Stimulated activated CD8-positive, alpha-beta memory T cell treated with anti-CD3 and anti-CD28 coated beads, Interleukin-7, amount 100 ng/mL, for 24 hours (primary cell): ENCODE results near the gene MFSD6.

Source experiments
- DNase-seq: peaks from one replicate; pipeline ENCODE4 v3.0.0-alpha.2; 2020; ENCODE audit warnings: low read depth

The MFSD6 gene

GRCh38 chr2:190440113-190440512 lies 32.0 kb downstream of the MFSD6 start:
- no peak for DNase-seq

DNA sequence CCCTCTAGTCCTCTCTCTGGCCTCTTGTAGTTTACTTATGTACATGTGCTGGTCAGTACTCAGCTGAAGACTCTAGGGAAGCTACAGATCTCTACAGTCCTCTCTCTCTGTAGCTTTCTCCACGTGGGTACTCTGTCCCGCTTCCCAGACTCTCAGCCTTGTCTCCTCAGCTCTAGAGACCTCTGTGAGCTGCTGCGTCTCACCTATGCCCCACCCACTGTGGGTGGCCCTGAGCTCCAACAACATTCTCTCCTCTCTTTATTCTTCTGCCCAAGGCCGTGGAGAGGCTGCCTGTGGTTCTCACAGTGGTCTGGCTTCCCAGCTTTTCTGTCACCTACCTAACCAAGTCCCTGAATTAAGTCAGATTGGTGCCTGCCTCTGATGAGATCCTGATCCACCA lies 33.4 kb downstream of the MFSD6 start:
- no peak for DNase-seq

GRCh38 chr2:190443055-190443454 lies 34.9 kb downstream of the MFSD6 start:
- no peak for DNase-seq

DNA sequence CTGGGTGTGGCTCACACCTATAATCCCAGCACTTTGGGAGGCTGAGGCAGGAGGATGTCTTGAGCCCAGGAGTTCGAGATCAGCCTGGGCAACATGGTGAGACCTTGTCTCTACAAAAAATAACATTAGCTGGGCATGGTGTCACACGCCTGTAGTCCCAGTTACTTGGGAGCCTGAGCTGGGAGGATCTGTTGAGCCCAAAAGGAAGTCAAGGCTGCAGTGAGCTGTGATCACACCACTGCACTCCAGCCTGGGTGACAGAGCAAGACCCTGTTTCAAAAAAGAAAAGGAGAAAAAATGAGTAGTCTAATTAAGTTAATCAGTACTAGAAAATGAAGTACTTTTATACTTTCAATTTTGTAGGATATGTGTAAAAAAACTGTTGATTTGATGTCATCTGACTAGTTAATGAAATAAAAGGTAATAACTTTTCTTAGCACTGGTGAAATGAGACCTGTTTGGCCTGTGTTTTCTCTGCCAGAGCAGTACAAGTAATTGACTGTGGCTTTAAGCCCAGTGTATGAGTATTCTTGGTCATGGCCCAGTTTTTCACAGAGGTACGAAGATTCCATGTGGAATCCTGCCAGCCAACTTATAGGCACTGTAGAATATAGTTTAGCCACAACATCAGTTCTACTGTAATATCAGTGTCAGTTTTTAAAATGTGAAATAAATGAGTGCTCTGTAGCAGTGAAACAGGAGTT lies 35.8 kb downstream of the MFSD6 start:
- DNase-seq, result no peak

- no peak for DNase-seq
Measured at GRCh38 chr2:190444976-190445375, 36.8 kb downstream of the MFSD6 start.

DNA sequence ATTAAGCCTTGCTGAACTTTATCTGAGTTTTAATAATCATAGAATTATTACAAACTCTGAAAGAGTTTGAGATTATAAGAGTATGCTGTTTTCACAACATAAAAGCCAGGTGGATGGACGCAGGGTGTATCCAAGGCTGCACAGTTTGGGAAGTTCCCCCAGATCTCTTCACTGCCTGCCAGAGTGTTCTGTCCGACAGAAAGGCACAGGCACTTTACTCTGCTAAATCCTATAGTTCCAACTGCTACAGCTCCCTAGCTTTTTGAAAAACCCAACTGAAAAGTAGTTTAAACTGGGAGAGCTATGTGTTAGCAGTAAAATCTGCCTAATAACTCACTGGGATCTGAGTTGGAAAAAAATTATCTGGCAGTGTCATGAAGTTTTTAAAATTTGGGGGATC lies 38.0 kb downstream of the MFSD6 start:
- no peak for DNase-seq

DNA sequence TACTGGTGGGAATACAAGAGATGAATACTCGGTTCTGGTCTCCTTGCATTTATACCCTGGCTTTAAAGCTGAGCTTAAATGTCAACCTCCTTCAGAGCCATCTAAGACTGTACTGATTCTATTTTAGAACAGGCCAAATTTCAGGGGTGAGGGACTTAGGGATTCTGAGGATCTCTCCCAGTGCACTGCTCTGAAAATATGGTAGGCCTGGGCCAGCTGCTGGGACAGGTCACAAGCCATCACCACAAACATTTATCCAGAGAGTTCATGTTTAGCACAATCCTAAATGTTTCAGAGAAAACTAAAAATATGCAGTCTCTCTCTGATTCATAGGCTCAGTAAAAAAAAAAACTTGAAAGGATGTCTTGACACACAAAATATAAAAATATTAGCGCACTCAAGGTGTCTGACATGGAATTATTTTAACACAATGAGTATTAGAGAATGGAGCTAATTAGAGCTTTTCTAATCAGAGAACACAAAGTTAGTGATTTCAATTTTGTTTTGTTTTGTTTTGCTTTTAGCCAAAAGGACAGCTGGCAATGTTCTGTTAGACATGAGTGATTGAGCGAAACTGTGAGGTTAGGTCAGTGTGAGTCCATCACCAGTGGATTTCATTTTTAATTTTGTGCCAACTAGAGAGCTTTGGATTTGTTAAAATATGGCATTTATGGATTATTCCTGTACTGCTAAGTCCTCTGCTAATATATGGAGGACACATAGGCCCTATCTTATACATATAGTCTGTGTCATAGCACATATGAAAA lies 38.8 kb downstream of the MFSD6 start:
- no peak for DNase-seq

GRCh38 chr2:190447766-190448165 lies 39.6 kb downstream of the MFSD6 start:
- DNase-seq, result no peak

DNA sequence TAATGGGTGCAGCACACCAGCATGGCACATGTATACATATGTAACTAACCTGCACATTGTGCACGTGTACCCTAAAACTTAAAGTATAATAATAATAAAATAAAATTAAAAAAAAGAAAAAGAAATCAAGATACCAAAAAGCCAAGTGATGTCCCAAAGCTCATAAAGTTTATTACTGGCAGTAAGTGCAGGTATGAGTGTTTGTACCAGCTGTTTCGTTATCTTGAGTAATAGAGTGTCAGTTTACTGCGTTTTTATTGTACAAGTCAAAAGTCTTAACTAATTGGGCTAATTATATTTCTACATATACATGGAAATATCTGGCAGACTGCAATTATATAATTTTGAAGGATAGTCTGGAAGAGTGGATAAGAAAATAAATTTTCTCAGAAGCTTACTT lies 41.8 kb downstream of the MFSD6 start:
- DNase-seq, result no peak

- no peak for DNase-seq
Measured at GRCh38 chr2:190450363-190450762, 42.2 kb downstream of the MFSD6 start.

- DNase-seq, result no peak
Measured at GRCh38 chr2:190451561-190452176, 43.5 kb downstream of the MFSD6 start.

GRCh38 chr2:190452433-190452832 lies 44.3 kb downstream of the MFSD6 start:
- no peak for DNase-seq

DNA sequence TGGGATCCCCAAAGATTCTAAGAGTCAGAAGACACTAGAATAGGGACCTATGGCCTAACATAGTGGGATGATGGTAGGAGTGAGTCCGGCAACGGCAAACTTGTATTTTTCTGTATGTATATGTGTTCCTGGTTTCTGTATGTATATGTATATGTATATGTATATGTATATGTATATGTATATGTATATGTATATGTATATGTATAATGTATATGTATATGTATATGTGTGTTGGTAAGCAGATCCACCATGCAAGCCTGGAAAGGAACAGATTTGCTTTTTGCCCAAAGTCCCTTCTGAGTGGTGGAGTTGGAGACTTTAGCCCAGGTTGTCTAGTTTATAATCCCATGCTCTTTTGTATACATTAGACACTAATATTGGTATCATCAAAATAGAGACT lies 46.6 kb downstream of the MFSD6 start:
- no peak for DNase-seq

DNA sequence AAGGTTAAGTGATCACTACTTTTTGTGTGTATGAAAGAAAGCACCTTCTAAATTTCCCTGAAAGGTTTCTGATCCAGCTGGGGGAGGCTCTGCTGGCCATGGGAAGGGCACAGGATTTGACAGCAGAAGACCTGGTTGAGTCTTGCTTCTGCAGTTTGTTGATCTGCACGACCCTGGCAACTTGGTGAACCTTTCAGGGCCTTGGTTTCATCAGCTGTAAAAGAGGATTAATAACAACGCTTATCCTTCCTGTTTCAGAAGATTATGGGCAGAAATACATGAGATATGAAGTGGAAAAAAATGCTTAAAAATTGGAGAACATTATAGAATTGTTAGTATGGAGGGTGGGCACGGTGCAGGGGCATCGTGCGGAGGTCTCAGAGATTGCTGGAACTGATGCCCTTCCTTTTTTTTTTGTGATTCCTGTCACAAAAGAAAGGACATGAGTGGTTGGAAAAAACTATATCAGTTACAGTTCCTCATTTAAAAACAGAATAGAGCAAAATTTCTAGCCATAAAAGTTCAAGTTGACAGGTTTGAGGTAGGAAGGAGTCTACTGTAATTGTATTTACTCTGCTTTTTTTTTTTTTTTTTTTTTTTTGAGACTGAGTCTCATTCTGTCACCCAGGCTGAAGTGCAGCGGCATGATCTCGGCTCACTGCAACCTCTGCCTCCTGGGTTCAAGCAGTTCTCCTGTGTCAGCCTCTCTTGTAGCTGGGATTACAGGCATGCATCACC lies 47.4 kb downstream of the MFSD6 start:
- no peak for DNase-seq

GRCh38 chr2:190456833-190457232 lies 48.7 kb downstream of the MFSD6 start:
- DNase-seq, result no peak

- DNase-seq, result no peak
Measured at GRCh38 chr2:190457256-190457655, 49.1 kb downstream of the MFSD6 start.

DNA sequence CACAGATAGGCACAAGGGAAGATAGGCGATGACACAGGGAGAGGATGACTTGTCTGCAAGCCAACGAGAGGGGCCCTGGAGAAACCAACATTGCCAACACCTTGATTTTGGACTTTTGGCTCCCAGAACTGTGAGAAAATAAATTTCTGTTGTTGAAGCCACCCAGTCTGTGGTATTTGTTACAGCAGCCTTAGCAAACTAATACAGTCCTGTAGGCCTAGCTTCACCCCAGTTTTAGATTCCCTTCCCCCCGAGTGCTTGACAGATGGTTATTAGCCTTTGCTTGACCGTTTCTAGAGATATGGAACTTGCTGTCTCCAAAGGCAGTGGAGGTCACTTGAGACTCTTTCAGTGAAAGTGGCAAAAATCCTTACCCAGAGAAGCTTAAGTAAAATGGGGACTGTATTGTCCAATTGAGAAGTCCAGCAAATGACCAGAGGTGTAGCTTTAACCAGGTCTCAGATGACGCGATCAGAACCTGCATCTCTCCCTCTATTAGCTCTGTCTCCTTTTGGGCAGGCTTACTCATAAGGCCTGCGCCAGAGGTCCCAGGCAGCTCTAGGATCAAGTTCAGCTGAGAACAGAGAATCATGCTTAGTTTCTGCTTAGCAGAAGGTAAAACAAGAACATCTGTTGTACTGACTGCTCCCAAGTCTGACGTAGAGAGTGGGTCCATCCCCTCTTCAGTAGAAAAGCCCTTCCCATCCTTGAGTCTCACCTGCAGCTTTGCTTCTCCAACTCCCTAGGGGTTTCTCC lies 50.4 kb downstream of the MFSD6 start:
- no peak for DNase-seq

DNA sequence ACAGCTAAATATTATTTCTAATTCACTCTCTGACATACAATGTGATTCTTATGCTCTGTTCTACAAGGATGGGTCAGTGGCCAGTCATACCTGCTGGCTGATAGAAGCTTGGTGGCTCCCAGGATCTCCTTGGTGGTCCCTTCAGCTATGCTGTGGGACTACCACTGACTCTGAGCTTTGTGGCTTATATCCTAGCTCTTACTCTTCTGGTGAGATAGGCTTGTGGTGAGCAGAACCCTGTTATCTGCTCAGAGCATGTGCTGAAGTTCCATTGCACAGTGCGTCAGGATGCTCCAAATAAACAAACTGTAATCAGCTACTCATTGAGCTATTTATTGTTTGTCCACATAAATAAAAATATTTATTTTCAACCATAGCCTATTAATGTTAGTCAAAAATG lies 51.7 kb downstream of the MFSD6 start:
- no peak for DNase-seq

- no peak for DNase-seq
Measured at GRCh38 chr2:190460487-190460886, 52.3 kb downstream of the MFSD6 start.

DNA sequence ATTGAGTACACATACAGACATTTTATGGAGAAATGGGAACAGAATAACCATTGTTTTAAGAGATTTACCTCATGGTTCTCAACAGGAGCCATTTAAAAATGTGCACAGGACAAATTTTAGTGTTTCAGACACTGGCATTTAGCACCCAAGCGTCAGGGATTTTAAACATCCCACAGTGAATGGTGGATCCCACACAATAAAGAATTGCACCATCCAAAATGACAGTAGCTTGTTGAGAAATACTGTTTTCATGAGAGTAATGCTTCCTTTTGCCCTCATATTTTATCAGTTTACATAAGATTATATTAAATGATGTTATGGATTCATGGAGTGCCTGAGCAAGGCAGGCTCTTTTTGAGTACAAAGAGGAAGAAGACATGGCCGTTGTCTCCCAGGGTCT lies 54.0 kb downstream of the MFSD6 start:
- no peak for DNase-seq

DNA sequence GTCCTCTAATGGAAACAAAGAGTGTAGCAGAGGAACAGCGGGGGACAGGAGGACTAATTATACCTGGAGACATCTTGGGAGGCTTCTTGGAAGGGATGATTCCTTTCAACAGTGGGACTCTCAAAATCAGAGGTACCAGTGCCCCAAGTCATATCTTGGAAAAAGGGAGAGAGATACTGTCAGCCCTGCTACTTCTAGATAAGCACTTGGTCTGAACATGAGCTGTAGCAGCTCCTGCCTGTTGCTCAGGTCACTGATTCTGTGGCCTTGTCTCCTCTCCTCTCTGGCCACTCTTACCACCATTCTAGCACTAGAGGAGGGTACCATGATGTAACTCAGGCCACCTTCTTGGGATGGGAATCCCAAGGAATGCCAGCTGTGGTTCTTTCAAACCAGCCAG lies 54.5 kb downstream of the MFSD6 start:
- DNase-seq, result no peak

- DNase-seq, result no peak
Measured at GRCh38 chr2:190465060-190465459, 56.9 kb downstream of the MFSD6 start.
